Upper lobe of right lung (tissue), 1 donor: ENCODE results near the gene LRAT. TPM values are rescaled to one million over a fixed set of nuclear protein-coding genes. Genes with fewer than 3 reads are reported as not detected.

ENCODE experiments used
- ATAC-seq: fragments of 200-7000 bp; cut with Tn5 transposase; one replicate; pipeline ENCODE4 v1.9.1; 2020; ENCODE audit warnings: mild to moderate bottlenecking, moderate library complexity
- DNase-seq: peaks from one replicate; pipeline ENCODE4 v3.0.0-alpha.2; 2020
- H3K27ac ChIP-seq: fragments of 200-600 bp; one replicate; pipeline ENCODE4 v1.8.0; 2022
- H3K27me3 ChIP-seq: fragments of 200-600 bp; one replicate; pipeline ENCODE4 v1.8.0; 2022; ENCODE audit warnings: mild to moderate bottlenecking
- H3K36me3 ChIP-seq: fragments of 200-600 bp; one replicate; pipeline ENCODE4 v1.8.0; 2022
- H3K4me1 ChIP-seq: fragments of 200-600 bp; one replicate; pipeline ENCODE4 v1.8.0; 2022
- H3K4me3 ChIP-seq: fragments of 200-600 bp; one replicate; pipeline ENCODE4 v1.8.0; 2022; ENCODE audit warnings: mild to moderate bottlenecking
- H3K9me3 ChIP-seq: fragments of 200-600 bp; one replicate; pipeline ENCODE4 v1.8.0; 2022
- CTCF ChIP-seq: fragments of 200-600 bp; IDR thresholded peaks from one replicate; pipeline ENCODE4 v1.8.0; 2022; ENCODE audit warnings: antibody characterized with exemption
- intact Hi-C: fragments of 100-400 bp; cut with DNase I; formaldehyde crosslinking; loops from one replicate; pipeline ENCODE4 v1.11.0; 2022
- total RNA-seq: library from RNA; stranded (reverse); fragmentation: NEBNext Ultra II Directional; extraction: Animal tissue kit (Norgen Biotek cat#: 25700); gene quantifications from one replicate; pipeline ENCODE4 v1.2.1, GENCODE V29; 2021
- donor health status: DM: no; HTN: yes; CAD: no; lungs with severe emphysema.

LRAT gene
- total RNA-seq, 1 donor from 2014 or later = 1.1 TPM

GRCh38 chr4:154778264-154778663, 34.5 kb downstream of the LRAT start:
- peaks cover 12% of the 10 kb centered on the region for H3K27me3 ChIP-seq
- TF ChIP-seq CTCF = no peak
- no peaks in the 10 kb centered on the region for H3K9me3 ChIP-seq
- no peak overlapping the region for H3K27ac ChIP-seq
- H3K36me3 ChIP-seq = no peaks in the 10 kb centered on the region
- H3K4me3 ChIP-seq = no peak overlapping the region
- H3K4me1 ChIP-seq = no peaks in the 10 kb centered on the region
- intact Hi-C loops = no loop called here
- ATAC-seq (no peak), DNase-seq (no peak)

GRCh38 chr4:154779362-154779947, 35.7 kb downstream of the LRAT start:
- no peaks in the 10 kb centered on the region for H3K4me1 ChIP-seq
- peak; percentile 55 for ATAC-seq
- H3K36me3 ChIP-seq = no peaks in the 10 kb centered on the region
- H3K4me3 ChIP-seq = no peak overlapping the region
- DNase-seq = no peak
- H3K27me3 ChIP-seq = peaks cover 12% of the 10 kb centered on the region
- intact Hi-C loops = no loop called here
- H3K9me3 ChIP-seq = no peaks in the 10 kb centered on the region
- peak; percentile 53 for TF ChIP-seq CTCF
- no peak overlapping the region for H3K27ac ChIP-seq

- H3K4me1 ChIP-seq = no peaks in the 10 kb centered on the region
- no peaks in the 10 kb centered on the region for H3K9me3 ChIP-seq
- no peak within 1 kb of the TSS for H3K27ac ChIP-seq
- TF ChIP-seq CTCF = no peak
- H3K4me3 ChIP-seq = no peak within 1 kb of the TSS
- DNase-seq (no peak), ATAC-seq (no peak)
- peaks cover 12% of the 10 kb centered on the region for H3K27me3 ChIP-seq
- intact Hi-C loops = no loop called here
- H3K36me3 ChIP-seq = no peaks in the 10 kb centered on the region
Measured at GRCh38 chr4:154781126-154781982, 37.6 kb downstream of the LRAT start, which contains the start of gene RBM46. TSS of gene RBM46 (plus strand) at chr4:154781272. CDS start at chr4:154796753, 15,481 bp downstream.

GRCh38 chr4:154781983-154782293, 38.1 kb downstream of the LRAT start:
- Histone ChIP-seq H3K27ac (no peak overlapping the region), H3K4me3 (no peak overlapping the region), H3K27me3 (peaks cover 8% of the 10 kb centered on the region), H3K4me1 (no peaks in the 10 kb centered on the region), H3K36me3 (no peaks in the 10 kb centered on the region), H3K9me3 (no peaks in the 10 kb centered on the region)
- DNase-seq = no peak
- TF ChIP-seq CTCF = no peak
- intact Hi-C loops = no loop called here
- no peak for ATAC-seq

Other genes with a start within 250 kb of the LRAT start
- gene PLRG1, start 193.6 kb upstream of the LRAT start, total RNA-seq = 68.8 TPM
- gene FGB, start 181.0 kb upstream of the LRAT start, total RNA-seq = 1.2 TPM
- 39.5 TPM for gene FGA, start 153.3 kb upstream of the LRAT start, total RNA-seq
- gene FGG, start 131.3 kb upstream of the LRAT start, total RNA-seq = 515 TPM
- not detected for gene RBM46, start 37.3 kb downstream of the LRAT start, total RNA-seq